Activated T-helper 1 cell treated with anti-CD3 and anti-CD28 coated beads, Interleukin-2, amount 50 U/mL, for 16 hours (primary cell): ENCODE measurements around the gene TBC1D14.

Experiments used
- DNase-seq, 2 donors: peaks; one replicate each; pipeline ENCODE4 v3.0.0-alpha.2; 2020; ENCODE audit warnings: low read depth in 1 of 2, low spot score in 1 of 2

Gene TBC1D14

DNA sequence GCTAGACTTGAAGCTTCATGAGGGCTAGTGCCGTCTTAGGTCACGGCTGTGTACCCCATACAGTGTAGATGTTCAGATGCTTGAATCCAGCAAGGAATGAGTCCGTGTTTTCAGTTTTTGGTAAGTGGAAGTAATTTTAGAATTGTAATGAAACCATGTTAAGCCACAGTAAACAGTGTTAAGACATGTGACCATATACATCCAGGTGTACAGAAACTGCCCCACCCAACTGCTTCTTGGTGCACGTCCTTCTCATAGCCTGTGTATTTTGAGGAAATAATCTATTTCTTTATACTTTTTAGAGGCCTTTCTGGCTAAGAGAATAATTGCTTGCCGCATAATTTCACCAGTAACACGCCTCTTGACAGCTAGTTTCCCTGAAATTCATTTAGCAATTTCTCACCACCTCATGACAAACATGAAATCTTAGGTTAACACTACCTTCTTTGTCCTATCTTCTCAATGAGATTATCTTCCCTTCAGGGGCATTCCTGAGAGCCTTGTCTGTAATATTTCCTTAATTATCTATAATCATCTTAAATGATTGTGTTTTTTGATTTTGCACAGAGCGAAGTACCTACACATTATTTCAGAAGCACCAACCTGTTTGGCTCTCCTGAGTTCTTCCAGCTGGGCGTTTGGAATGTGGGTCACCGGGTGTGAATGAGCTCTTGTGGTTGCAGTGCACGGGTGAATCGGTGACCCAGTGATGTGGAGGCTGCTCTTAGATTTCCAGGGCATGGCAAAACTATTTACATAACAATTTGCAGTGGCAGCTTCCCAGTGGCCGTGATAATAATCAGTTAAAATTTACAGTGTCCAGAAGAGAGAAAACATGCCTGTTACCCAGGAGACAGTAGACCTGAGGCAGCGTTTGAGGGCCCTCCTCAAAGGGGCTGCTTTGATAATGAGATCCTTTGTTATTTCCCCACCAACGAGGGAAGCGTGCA is 83.4 kb downstream of the TBC1D14 start:
- DNase-seq = no peak

DNA sequence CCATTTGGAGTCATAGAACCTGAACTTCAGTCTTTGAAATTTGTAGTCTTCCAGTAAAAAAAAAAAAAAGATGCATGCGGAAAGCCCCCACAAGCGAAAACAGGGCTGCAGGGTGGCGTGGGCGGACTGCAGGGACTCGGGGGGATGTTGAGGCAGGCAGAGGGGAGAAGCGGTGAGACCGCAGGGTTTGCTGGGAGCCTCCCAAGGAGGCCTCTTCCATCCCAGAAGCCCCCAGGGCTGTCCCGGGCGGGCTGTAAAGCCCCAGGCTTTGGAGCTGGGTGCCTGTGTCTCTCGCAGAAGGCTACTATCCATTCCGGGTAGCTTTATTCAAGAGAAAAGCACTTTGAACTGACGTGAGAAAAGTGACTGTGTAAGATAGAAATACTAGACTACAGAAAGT is 86.9 kb downstream of the TBC1D14 start:
- no peak for DNase-seq

DNA sequence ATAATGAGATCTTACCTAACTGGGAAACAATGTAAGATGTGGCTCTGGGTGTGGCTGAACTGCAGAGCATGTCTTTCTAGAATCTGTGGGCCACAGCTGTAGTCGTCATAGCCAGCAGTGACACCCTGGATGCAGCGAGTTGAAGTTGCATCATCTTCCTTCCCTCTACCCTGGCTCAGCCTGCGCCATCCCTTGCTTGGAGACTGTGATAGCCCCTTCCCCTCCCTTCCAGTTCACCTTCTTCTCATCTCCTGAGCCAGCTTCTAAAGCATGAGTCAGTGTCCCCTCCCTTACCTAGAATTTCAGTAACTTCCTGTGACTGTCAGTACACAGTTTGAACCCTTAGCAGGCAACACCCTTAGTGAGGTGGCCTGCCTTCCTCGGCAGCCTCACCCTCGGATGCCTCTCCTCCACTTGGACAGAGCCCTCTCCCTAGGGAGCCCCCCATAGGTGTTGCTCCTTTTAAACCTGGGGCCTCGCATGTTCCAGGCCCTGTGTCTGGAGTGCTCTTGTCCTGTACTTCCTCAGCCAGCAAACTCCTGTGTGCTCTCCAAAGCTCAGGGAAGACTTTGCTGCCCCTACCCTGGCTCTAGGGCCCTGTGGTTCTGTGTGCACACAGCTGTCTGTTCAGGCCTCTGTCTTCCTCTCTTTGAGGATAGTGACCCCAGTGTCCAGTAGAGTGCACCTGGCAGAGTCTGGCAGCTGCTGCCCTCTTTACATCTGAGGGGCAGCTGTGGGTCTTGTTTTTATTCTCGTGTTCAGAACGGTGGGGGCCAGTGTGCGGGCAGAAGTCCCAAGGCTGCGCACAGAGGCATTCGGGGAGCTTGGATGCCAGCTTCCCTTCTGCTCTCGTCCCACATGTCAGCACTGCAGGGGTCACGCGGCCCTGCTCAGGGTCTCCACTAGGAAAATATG is 89.8 kb downstream of the TBC1D14 start:
- no peak for DNase-seq

DNA sequence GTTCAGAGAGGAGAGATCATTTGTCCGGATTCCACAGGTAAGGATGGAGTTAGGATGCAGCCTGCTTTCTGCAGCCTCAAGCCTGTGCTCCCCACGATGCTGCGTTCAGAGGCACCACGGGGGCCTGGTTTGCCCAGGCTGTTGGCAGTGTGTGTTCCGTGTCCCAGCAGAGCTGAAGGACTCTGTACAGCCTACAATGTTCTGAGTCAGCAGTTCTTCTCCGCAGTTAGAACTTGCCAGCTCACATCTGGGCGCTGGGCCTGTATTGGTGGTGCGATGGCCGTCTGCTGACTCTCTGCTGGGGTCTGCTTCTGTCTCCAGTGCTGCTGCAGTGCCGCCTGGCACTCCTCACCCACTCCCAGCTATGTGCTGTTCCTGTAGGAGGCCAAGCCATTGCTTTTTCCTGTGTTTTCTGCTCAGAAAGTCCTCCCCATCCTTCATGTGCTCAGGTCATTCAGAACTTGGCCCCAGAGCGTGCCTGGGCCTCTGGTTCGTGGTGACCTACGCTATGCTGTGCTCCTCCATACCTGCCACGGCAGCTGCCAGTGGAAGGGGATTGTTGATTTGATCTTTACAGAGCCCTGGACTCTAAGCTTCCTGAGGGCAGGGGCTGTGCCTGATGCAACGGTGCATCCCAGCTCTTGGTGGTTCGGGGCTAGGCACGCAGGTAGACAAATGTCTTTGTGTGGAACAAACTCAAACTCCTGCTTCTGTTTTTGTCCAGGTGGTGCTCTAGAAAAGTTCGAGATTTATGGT is 91.0 kb downstream of the TBC1D14 start:
- no peak for DNase-seq

DNA sequence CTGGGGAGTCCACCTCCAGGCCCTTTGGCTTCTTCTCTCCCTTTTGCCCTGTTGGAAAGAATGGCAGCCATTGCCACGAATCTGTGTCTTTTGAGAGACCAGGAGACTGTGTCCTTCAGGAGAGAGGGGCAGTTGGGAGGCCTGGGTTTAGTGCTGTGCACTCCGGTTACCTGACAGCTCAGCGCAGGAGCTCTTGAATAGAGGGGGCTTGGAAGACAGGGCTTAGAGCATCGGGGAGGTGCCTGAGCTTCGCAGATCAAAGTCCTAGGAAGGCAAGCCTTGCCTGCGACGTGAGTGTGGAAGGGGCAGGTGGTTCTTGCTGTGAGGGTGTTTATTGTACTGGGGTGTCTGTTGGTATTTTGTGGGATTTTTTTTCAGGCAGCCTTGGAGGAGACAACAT is 91.6 kb downstream of the TBC1D14 start:
- no peak for DNase-seq

DNA sequence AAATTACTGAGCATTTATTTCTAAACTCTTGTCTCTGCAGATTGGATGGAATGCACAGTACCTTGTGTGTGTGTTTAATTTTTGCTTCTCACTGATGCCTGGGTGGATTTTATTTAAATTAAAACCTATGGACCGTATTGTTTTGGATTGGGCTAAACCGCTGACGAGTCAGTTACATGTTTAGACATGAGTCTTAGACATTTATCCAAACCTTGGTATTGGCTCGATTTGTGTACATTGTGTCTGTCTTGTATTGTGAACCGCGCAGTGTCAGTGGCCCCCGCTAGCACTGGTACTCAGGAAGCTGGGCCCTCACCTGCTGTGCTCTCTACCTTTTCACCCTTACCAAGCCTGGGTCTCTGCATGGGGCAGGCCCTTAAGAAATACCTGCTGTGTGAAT is 92.7 kb downstream of the TBC1D14 start:
- DNase-seq = no peak

DNA sequence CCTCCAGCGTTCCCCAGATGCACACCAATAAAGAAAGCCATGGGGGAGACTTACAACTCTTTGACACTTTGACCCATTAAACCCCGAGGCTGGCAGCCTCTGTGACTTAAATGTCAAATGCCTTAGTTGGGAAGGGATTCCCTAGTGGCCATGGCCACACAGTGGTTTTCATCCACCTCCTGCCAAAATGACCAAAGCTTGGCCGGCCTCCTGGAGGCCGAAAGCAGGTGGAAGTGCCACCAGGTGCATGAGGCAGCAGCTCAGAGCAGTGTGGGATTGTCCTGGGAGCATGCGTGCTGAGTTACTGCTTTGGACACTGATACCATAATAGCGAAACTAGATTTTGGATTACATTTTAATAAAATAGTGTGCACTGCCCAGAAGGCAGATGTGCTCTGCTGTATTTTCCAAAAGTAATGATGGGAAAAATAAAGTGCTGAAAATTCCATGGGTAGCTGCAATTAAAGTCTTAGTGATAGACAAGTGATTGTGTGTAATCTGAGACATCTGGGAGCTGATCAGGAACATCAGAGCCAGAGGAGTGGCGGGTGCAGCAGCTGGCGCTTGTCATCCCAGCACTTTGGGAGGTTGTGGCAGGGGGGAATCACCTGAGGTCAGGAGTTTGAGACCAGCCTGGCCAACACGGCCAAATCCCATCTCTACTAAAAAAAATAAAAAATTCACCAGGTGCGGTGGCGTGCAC is 93.7 kb downstream of the TBC1D14 start:
- DNase-seq = no peak

DNA sequence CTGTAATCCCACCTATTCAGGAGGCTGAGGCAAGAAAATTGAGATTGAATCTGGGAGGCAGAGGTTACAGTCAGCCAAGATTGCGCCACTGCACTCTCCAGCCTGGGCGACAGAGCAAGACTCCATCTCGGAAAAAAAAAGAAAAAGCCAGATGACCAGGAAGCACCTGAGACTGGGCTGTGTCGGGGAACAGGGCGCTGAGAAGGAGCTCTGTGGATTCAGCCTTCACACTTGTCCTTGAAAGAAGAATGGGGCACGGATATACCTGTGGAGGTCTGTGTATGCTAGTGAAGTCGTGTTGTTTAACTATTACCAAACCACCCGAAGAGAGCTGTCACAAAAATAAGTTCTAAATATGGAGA is 94.2 kb downstream of the TBC1D14 start:
- no peak for DNase-seq

DNA sequence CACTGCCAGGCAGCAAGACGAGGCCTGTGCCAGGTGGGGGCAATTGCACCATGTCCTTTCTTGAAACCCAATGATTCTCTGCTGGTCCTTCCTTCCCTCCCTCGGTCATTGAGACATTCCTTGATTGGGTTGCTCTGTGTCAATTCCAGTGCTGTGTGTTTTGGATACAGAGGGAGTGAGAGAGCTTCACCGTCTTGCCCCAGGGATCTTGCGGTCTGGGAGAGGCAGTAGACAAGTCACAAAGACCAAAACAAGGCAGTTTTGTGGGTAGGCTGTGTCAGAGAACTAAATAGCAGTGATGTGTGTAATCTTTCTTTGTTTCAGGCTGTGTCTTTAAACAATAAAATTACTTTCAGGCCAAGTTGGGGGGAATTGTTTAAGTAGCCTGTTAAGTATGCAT is 94.7 kb downstream of the TBC1D14 start:
- no peak for DNase-seq

DNA sequence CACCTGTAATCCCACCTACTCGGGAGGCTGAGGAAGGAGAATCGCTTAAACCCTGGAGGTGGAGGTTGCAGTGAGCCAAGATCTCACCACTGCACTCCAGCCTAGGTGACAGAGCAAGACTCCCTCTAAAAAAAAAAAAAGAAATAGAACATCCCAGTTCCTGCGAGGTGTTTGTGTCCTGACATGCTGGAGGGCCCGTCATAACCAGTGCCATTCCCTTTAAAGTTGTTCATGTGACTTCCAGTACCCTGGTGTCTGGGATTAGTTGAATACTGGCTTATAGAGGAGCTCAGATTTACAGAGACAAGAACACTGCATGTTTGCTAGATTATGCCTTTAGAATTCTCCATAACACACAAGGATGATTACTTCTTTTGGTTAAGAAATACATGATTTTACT is 95.9 kb downstream of the TBC1D14 start:
- DNase-seq = no peak

DNA sequence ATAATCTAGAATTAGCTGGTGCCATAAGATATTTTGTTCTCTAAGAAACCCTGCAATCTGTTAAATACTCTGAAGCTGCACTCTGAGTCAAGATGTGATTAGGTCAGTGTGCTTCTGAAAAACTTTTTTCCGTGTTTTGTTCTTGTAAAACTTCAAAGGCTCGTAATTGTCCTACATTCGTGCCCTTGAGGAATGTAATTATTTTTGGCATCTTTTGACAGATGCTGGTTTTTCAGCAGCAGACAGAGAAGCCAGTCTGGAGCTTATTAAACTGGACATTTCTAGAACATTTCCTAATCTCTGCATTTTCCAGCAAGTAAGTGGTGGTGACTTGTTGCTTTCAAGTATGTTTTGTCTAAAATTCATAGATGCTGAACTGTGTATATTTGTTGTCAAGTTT is 96.8 kb downstream of the TBC1D14 start:
- no peak for DNase-seq

DNA sequence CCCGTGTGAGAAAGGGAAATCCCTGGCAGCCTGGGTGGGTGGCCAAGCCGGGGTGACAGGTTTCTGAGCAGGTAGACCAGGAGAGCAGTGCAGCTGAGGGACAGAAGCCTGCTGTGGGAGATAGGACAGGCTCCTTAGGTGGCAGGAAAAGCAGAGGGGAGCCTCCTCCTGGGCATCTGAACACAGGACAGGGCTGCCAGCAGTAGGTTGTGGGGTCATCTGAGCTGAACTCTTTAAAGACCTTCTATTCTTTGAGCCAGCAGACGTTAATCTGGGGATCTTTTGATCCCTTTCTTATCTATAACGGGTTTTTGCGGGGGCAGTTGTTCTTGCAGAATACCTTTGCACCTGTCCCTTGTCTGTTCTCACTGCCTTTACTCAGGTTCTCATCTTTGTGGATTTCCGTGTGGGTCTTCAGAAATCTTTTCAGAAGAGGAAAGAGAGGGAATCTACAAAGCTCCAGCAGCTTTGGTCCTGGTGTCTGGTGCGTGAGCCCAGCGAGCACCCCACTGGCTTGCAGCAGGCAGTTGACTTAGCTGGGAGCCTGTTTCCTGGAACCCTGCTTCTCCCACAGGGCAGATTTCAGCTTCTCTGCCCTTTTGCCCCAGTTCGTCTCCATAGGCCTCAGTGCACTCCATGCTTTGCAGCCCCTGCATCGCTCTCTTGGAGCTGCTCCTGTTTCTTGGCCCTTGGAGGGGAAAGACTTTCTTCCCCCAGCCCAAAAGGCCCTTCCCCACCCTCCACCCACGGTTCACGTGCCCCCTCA is 97.7 kb downstream of the TBC1D14 start:
- DNase-seq = no peak

DNA sequence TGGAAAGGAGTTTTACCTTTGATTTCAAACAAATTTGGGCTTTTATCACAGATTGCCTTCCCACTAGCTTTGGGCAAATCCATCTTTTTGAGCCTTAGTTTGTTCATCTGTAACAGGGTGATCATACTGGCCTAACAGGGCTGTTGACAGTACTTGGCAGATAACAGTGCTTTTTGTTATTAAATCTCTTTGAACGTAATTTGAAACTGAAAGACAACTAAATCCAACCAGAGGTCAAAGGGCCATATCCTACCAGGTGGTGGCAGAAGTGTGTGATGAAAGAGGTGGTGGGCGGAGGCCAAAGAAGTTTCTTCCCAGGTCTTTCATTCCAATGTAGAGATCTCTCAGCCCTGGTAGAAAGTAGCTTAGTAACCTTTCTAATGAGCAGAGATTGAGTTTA is 98.3 kb downstream of the TBC1D14 start:
- no peak for DNase-seq

DNA sequence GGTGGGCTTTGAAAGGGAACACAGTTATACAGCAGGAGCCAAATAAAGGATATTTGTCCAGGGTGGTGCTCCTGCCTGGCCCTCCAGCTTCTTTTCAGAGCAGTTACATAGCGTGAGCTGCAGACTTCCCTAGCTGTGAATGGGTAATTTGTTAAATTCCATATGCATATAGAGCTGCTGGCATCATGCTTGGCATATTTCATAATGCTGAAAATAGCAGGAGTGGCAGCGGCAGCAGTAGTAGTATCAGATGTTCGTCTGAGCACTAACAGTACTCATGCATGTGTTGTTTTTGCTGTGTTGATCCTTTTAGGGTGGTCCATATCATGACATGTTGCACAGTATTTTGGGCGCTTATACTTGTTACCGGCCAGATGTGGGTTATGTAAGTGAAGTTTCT is 99.9 kb downstream of the TBC1D14 start:
- no peak for DNase-seq

DNA sequence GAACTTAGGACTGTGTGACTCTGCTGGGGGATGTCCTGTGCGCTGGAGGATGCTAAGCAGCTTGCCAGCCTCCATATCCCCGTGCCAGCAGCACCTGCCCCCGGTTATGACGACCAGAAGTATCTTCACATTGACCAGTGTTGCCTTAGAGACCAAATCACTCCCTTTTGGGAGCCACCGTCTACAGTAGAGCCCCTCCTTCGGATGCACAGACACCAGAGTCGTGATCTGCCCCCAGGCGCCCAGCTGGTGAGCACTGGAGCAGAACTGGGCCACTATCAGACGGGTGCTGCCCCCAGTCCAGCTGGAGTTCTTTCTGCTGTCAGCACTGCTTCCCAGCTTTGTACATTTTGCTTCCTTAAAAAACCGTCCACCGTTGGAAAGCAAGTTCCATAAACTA is 103.5 kb downstream of the TBC1D14 start:
- DNase-seq = no peak

DNA sequence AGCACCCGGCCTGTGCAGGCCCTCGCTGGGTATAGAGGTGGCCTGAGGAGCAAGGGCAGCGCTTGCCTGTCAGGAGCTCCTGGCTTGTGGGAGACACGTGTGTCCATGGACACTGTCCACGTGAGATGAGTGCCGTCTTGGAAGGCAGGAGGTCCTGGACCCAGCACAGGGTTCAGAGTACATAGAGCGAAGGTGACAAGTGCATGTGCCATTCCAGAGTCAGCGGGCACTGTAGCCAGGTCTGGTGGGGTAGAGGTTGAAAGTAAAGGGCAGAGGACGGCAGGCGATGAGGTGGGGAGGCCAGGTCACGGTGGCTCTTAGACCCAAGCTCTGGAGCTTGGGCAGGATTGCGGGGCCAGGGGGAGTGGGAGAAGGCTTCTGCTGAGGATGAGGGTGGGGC is 105.2 kb downstream of the TBC1D14 start:
- DNase-seq = no peak

DNA sequence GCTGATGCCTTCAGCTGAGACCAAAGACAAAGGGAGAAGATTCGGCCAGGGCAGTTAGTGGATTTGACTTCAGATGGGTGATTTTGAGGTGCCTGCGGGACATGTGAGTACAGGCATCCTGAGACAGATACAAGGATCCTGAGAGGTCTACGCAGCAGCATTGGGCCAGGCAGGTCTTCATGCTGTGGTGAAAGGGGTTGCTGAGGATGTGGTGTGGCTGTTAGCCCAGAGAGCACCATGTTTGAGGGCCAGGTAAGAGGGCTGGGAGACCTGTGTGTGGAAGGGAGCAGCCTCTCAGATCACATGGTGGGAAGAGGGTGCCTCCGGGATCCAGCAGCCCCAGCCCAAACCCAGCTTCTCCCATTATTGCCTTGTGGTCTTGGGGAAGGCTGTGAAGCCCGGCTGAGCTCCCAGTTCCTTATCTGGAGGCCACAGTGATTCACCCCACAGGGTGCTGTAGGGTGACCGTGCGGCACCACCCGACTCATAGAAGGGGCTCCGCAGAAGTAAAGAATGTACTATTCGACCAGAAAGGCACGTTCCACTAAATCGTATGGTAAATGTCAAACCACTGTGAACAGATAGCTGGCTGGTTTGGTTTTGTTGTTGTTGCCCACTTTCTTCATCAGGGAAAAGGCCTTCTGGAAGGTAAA is 105.9 kb downstream of the TBC1D14 start:
- no peak for DNase-seq

DNA sequence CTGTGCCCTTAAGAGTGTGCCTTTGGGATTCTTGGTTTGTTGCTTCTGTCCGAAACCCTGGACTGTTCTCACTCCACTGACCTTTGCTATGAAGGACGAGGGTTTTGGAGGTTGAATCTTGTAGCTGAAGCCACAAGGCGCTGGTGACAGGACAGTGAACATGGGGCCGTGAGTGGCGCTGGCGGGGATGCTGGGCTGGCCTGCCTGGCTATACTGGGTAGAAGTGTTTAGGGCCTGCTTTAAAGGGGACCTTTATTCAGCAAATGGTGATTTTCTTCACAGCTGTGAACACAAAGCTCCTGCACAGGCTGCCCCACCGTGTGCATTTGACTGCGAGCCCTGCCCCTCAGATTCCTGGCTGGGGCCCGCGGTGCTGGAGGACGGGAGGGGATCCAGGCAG is 106.5 kb downstream of the TBC1D14 start:
- no peak for DNase-seq

DNA sequence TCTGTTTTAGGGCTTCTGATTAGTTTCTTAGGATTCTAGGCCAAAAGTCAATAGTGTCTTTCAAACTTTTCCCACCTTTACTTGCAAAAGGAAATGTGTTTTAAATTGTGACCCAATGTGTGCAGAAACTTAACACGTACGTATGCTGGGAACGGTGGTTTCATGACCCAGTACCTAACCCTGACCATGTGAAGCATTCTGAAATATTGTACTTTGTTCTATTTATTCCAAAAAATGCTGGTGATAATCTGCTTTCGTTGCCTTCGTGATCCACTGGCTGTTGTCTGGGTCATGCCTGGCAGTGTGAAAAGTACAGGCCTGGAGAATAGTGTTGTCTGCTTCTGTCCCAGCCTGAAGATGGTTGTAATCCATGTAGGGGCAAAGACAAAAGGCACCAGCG is 106.9 kb downstream of the TBC1D14 start:
- DNase-seq = no peak
